Effector memory CD8-positive, alpha-beta T cell (primary cell): ENCODE results near the gene SLC5A10.

Source experiments
- ATAC-seq: fragments of 150-1000 bp; cut with Tn5 transposase; replicated peaks from 2 replicates; pipeline ENCODE4 v1.10.0; 2021; ENCODE audit warnings: mild to moderate bottlenecking, moderate library complexity
- DNase-seq, 3 experiments: peaks; one replicate each; pipeline ENCODE4 v3.0.0; 2021
- H3K27ac Mint-ChIP-seq, 2 donors: one replicate each; pipeline ENCODE4 v1.8.0; 2022; ENCODE audit warnings: mild to moderate bottlenecking in 2 of 2, mixed read lengths in 2 of 2, moderate library complexity in 2 of 2
- H3K27me3 Mint-ChIP-seq, 2 donors: one replicate each; pipeline ENCODE4 v1.8.0; 2022; ENCODE audit warnings: mixed read lengths in 2 of 2
- H3K36me3 Mint-ChIP-seq: one replicate; pipeline ENCODE4 v1.8.0; 2022; ENCODE audit warnings: mild to moderate bottlenecking, moderate library complexity, mixed read lengths; ENCODE audit not compliant: insufficient read depth
- H3K4me1 Mint-ChIP-seq, 2 donors: one replicate each; pipeline ENCODE4 v1.8.0; 2022; ENCODE audit warnings: low read depth in 2 of 2, mixed read lengths in 2 of 2
- H3K4me3 Mint-ChIP-seq, 2 donors: one replicate each; pipeline ENCODE4 v1.8.0; 2022; ENCODE audit warnings: mild to moderate bottlenecking in 2 of 2, mixed read lengths in 2 of 2, moderate library complexity in 2 of 2
- H3K9me3 Mint-ChIP-seq, 2 donors: one replicate each; pipeline ENCODE4 v1.8.0; 2022; ENCODE audit warnings: mixed read lengths in 2 of 2

Gene SLC5A10

DNA sequence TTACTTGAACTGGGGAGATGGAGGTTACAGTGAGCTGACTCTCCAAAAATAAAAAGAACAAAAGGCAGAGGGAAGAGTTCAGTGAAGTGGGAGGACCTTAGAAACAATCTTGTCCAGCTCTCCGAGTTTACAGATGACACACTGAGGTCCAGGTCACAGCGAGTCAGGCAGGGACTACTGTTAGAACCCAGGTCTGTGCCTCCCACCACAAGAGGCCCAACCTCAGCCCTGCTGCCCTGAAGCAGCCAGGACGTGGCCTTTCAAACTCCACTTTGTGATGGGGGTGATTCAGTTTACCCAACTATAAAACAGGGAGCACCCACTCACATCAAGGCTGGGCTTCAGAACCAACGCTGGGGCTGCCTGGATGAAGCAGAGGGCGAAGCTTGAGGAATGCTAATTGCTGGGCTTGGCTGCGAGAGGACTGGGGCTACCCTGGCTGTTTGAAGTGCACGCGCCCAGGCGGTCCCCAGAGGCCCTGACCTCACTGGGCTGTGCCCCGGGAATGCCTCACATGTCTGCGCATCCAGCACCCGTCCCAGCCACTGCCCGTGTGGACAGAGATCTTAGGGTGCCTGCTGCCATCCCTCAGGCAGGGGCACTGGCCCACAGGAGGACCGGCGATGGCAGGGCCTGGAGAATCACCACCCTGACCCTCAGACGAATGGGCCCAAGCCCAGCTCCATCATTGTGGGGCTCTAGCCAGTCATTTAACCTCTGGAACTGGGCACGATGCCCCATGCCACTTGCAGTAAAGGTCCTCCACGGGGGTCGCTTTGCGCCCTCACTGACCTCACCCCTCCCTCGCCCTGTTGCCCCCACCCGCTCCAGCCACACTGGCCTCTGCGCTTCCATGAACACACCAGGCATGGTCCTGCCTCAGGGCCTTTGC is 11.4 kb downstream of the SLC5A10 start:
- peak overlapping the region; percentile 13 to 30 for H3K27ac Mint-ChIP-seq
- H3K4me3 Mint-ChIP-seq, result no peak overlapping the region

DNA sequence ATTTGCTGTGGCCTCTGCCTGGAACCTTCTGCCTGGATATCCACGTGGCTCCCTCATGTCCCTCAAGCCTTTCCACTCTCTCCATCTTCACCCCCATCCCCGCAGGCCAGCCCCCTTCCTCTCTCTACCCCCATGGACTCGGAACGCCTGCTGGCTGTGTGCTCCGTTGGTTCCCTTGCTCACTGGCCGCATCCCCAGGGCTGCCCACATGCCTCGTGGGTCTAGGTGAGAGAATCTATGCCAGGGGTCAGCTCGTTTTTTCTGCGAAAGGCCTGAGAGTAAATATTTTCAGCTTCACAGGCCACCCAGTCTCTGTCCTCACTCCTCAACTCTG is 12.0 kb downstream of the SLC5A10 start:
- Mint-ChIP-seq H3K9me3 (no peaks in the 10 kb centered on the region), H3K4me3 (no peak overlapping the region), H3K27me3 (no peaks in the 10 kb centered on the region), H3K36me3 (no peaks in the 10 kb centered on the region), H3K4me1 (peaks cover 4 to 5% of the 10 kb centered on the region in 2 donors), H3K27ac (peak overlapping the region in 1 of 2 donors; percentile 10)
- DNase-seq (no peak), ATAC-seq (no peak)

More for the DNA sequence above, 11.4 kb downstream of the SLC5A10 start:
- Mint-ChIP-seq H3K36me3 (no peaks in the 10 kb centered on the region), H3K9me3 (no peaks in the 10 kb centered on the region), H3K27me3 (no peaks in the 10 kb centered on the region), H3K4me1 (peaks cover 4 to 5% of the 10 kb centered on the region in 2 donors)
- ATAC-seq (no peak), DNase-seq (no peak)

DNA sequence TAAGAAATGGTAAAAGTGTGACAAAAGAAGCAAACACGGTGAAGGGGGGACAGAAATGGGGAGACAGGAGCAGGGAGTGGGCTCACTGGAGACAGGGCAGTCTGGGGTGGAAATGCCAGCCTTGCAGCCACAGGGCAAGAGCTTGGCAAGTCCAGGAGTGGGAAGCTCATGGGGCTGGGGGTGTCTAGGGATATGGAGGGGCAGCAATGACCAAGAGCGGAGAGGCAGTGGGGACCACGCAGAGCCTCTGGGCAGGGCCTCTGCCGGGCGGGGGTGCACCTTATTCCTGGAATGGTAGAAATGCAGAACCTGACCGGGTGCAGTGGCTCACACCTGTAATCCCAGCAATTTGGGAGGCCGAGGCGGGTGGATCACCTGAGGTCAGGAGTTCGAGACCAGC is 12.6 kb downstream of the SLC5A10 start:
- Mint-ChIP-seq H3K4me3 (no peak overlapping the region), H3K27me3 (no peaks in the 10 kb centered on the region), H3K27ac (no peak overlapping the region), H3K36me3 (no peaks in the 10 kb centered on the region), H3K4me1 (peaks cover 4 to 7% of the 10 kb centered on the region in 2 donors), H3K9me3 (no peaks in the 10 kb centered on the region)
- ATAC-seq, result no peak
- DNase-seq, result no peak

DNA sequence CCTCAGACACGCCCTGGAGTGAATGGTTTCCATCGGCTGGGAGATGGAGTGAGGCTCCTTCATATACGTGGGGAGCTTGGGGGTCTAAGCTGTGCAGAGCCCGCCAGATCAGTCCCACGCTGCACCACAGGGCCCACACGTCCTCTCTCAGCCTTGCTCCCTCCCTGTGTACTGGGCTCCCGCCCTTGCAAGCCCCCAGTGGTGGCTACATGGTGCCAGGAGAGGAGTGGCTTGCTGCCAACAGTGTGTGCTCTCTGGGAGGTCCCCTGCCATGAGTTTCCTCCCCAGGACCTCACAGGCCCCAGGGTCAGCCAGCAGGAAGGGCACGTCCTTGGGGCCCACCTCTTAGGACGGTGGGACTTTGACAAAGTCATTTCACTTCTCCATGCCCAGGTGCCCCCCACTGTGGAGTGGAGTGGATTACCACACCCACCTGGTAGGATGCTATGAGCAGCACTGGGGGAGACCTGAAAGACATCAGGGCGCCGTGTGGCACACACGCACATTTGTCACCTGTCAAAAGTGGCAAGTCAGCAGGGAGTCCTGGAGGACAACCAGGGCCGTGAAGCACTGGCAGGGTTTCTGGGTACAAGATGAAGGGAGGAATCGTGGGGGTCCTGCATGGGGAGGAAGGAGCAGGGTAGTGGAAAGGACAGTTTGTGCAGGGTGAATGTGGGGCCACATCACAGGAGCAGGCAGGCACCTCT is 13.7 kb downstream of the SLC5A10 start:
- DNase-seq (no peak), ATAC-seq (no peak)
- Mint-ChIP-seq H3K4me3 (no peak overlapping the region), H3K36me3 (peaks cover 3% of the 10 kb centered on the region), H3K27ac (no peak overlapping the region), H3K27me3 (no peaks in the 10 kb centered on the region), H3K9me3 (no peaks in the 10 kb centered on the region), H3K4me1 (peaks cover 3 to 8% of the 10 kb centered on the region in 2 donors)

DNA sequence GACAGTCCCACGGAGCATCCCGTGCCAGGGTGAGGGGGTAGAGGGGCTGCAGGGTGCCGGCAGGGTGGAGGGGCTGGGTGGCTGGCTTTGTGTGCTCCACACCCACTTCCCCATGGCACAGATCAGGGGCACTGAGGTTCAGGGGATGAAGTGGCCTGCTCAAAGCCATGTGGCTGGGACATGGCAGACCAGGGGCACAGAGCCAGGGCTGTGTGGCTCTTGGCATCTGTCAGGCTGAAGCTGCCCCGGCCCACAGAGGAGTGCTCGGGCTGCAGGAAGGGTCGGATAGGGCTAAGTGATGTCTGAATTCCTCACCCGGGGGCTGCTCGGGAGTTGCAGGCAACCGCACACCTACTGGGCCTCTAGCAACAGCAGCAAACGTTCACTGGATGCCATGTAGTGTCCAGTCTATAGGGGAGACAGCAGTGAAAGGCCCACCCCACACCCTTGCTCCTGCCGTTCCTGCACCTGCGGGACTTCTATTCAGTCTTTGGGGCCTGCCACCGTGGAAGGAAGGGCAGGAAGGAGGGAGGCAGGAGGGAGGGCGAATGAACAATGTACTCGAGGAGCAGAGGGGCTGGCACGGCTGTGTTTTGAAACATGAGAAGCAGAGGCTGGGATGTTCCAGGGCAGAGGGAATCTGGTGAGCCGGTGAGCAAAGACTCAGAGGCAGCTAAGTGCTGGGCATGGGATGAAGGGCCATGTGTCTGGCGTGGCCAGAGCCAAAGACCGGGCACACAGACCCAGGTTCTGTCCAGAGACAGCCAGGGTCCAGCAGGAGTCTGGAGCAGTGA is 15.1 kb downstream of the SLC5A10 start:
- Mint-ChIP-seq H3K4me1 (peaks cover 0 to 5% of the 10 kb centered on the region in 2 donors), H3K9me3 (no peaks in the 10 kb centered on the region)

DNA sequence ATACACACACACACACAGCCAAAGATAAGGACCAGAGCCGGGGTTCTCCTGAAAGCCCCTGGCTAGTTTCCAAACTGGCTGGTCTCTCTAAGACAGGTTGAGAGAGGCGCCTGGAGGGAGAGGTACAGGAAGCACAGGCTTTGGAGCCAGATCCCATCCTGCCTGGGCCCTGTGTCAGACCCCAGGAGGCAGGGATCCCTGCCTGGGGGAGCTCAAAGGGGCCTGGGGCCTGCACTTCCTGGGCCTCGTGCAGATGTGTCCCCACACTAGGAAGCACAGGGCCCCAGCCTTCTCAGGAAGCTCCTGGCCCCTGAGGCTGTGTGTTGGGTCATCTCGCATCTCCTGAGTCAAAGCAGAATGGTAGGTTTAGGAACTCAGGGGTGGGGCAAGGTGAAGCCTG is 16.0 kb downstream of the SLC5A10 start:
- no peak overlapping the region for H3K4me3 Mint-ChIP-seq
- DNase-seq (no peak), ATAC-seq (no peak)
- peaks cover 6% of the 10 kb centered on the region for H3K36me3 Mint-ChIP-seq
- peaks cover 0 to 5% of the 10 kb centered on the region in 2 donors for H3K4me1 Mint-ChIP-seq
- H3K27me3 Mint-ChIP-seq, result no peaks in the 10 kb centered on the region
- H3K9me3 Mint-ChIP-seq, result no peaks in the 10 kb centered on the region
- H3K27ac Mint-ChIP-seq, result no peak overlapping the region

More for the DNA sequence above, 15.1 kb downstream of the SLC5A10 start:
- Mint-ChIP-seq H3K4me3 (no peak overlapping the region), H3K36me3 (peaks cover 6% of the 10 kb centered on the region), H3K27ac (no peak overlapping the region), H3K27me3 (no peaks in the 10 kb centered on the region)
- DNase-seq (no peak), ATAC-seq (no peak)

DNA sequence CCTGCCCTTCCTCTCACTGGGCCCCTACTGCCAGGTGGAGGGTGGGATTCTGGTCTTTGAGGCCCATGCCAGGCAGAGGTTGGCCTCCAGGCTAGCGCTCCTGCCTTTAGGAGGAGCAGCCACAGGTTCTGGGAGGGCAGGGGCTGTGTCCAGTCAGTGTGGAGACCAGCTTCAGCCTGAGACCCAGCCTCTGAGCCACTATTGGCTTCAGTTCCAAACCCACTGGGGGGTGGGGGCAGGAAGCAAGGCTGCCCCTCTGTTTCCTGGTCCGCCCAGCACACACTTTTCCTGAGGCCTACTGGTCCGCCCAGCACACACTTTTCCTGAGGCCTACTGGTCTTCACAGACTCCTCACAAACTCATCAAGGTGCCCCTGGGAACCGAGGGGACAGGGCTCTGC is 16.4 kb downstream of the SLC5A10 start:
- no peaks in the 10 kb centered on the region for H3K27me3 Mint-ChIP-seq
- no peak for DNase-seq
- no peaks in the 10 kb centered on the region for H3K9me3 Mint-ChIP-seq
- peaks cover 0 to 5% of the 10 kb centered on the region in 2 donors for H3K4me1 Mint-ChIP-seq
- peaks cover 6% of the 10 kb centered on the region for H3K36me3 Mint-ChIP-seq
- no peak for ATAC-seq
- no peak overlapping the region for H3K27ac Mint-ChIP-seq
- no peak overlapping the region for H3K4me3 Mint-ChIP-seq

DNA sequence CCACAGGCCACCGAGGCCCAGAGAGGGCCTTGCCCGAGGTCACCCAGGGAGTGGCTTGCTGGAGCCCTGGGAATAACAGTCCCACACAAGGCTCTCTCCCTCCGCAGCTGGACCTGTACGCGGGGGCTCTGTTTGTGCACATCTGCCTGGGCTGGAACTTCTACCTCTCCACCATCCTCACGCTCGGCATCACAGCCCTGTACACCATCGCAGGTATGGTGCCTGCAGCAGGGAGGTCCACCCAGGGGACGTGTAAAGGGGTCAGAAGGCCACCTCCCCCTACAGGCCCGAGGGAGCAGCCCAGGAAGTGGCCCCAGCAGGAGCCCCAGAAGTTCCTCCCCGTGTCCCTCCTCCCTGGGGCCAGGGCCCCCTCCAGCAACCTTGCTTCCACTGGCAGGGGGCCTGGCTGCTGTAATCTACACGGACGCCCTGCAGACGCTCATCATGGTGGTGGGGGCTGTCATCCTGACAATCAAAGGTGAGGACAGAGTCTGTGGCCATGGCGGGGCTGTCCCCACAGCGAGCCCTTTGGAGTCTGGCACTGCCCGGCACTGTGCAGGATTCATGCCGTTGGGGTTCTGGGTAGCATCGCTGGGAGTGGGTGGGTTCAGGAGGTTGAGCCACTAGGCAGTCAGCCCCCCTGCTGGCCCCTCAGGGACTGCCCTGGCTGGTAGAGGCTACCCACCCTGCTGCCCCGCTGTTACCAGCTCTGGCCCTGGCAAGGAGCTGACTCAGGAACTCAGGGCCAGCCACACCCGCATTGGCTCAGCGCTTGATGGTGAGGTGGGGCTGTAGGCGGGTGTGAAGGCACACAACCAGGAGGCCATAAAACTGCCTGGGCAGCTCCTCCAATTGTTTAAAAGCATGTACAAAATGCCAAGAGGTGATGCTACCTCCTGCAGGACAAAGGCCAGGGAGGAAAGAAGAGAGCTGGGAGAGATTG is 17.3 kb downstream of the SLC5A10 start:
- Mint-ChIP-seq H3K9me3 (no peaks in the 10 kb centered on the region), H3K27ac (peak overlapping the region in 1 of 2 donors; percentile 26)
- no peak for ATAC-seq

DNA sequence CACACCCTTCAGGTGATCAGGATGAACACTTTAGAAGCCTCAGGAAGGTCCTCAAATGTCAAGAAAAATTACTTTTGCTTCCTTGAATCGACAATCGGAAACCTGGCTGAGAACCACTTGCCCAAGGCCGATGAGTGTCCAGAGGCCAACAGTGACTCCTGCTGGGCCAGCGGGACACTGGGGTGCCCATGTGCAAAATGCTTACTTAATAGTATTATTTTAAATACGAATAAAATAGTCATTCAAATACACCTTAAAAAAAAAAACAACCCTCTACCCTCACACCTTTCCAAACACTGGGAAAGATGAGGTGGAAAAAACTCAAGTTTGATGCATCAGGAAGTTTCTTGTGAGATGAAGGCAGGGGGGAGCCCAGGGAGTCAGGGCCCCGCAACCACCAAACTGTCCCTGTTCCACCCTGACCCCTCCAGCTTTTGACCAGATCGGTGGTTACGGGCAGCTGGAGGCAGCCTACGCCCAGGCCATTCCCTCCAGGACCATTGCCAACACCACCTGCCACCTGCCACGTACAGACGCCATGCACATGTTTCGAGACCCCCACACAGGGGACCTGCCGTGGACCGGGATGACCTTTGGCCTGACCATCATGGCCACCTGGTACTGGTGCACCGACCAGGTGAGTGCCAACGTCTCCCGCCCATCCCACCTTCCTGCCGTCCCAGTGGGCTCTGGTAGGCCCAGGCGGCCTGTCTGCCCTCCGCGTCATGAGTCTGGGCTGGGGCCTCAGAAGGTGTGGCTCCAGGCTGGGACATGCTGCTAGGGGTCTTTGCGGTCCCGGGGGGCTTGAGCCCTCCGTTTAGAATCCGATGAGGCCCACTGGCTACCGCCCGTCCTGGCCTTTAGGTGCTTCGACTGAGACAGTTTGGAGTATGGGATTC is 18.9 kb downstream of the SLC5A10 start:
- Mint-ChIP-seq H3K27ac (no peak overlapping the region), H3K9me3 (no peaks in the 10 kb centered on the region), H3K27me3 (no peaks in the 10 kb centered on the region), H3K4me1 (peaks cover 0 to 5% of the 10 kb centered on the region in 2 donors), H3K4me3 (no peak overlapping the region), H3K36me3 (peaks cover 8% of the 10 kb centered on the region)
- ATAC-seq, result no peak
- DNase-seq, result no peak

More for the DNA sequence above, 17.3 kb downstream of the SLC5A10 start:
- no peak for DNase-seq
- H3K27me3 Mint-ChIP-seq, result no peaks in the 10 kb centered on the region
- peaks cover 0 to 5% of the 10 kb centered on the region in 2 donors for H3K4me1 Mint-ChIP-seq
- peaks cover 6% of the 10 kb centered on the region for H3K36me3 Mint-ChIP-seq
- no peak overlapping the region for H3K4me3 Mint-ChIP-seq

DNA sequence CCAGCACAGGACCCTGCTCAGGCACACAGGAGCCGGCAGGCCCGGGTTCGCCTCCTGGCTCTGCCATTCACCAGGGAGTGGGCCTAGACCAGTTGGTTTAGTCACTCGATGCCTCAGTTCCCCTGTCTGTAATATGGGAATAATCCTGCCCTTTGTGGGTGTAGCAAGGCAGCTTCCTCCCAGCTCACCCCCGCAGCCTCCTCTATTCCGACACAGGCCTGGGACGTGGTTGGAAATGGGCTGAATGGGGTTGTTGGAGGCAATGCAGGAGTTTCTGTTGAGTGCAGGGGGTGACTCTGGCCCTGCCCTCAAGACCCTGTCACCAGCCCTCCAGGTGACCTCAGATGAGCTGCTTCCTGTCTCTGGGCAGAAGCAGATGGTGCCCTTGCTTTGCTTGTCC is 19.8 kb downstream of the SLC5A10 start:
- no peak for ATAC-seq
- H3K27me3 Mint-ChIP-seq, result no peaks in the 10 kb centered on the region
- peaks cover 0 to 5% of the 10 kb centered on the region in 2 donors for H3K4me1 Mint-ChIP-seq
- DNase-seq, result no peak
- H3K4me3 Mint-ChIP-seq, result no peak overlapping the region
- H3K36me3 Mint-ChIP-seq, result peaks cover 11% of the 10 kb centered on the region
- H3K9me3 Mint-ChIP-seq, result no peaks in the 10 kb centered on the region
- H3K27ac Mint-ChIP-seq, result no peak overlapping the region

DNA sequence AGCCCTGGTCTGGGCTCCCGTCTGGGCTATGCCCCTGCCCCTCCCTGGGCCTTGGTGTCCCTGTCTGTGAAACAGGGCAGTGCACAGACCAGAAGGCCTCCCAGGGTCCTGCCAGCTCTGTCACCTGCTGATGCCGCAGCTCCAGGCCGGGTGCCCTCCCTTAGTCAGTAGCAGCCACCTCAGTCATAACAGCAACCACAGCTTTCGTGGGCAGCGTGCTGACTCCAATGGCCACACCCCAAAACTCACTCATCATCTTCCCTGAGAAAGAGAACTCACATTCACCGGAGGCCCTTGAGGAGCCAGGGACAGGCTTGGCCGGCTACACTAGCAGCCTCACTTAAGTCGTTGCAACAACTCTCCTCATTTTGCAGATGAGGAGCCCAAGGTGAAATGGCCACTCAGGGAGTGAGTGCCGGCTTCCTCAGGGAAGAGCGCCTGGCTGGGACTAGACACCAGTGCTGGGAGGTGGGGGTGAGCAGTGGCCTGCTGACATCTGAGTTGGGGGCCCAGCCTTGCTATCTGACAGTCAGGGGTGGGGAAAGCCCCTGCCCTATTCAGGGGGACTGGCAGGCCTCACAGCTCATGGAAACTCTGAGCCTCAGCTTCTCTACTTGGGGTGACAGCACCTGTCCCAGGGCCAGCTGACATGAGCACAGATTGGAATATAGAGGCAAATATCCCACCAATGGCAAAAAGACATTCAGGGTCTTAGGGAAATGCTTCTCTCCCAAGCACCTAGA is 22.6 kb downstream of the SLC5A10 start:
- no peak for DNase-seq

More for the DNA sequence above, 22.6 kb downstream of the SLC5A10 start:
- H3K27ac Mint-ChIP-seq, result no peak overlapping the region
- peaks cover 0 to 4% of the 10 kb centered on the region in 2 donors for H3K4me1 Mint-ChIP-seq
- H3K36me3 Mint-ChIP-seq, result peaks cover 17% of the 10 kb centered on the region
- H3K9me3 Mint-ChIP-seq, result no peaks in the 10 kb centered on the region
- no peak for ATAC-seq
- no peak overlapping the region for H3K4me3 Mint-ChIP-seq
- no peaks in the 10 kb centered on the region for H3K27me3 Mint-ChIP-seq
